CD4-positive, alpha-beta T cell treated with Interleukin-10 for 1 hour (primary cell): ENCODE data around the gene GYS2.
A peak's percentile ranks its signal among the peaks of the same experiment; 100 is the strongest.
"Not testable (repeated sequence)": the region's sequence is repeated elsewhere in the genome, so short reads cannot be mapped to it uniquely, and the experiment has no call there.

Source experiments
- DNase-seq: peaks from one replicate; pipeline ENCODE4 v3.0.0-alpha.2; 2020

The GYS2 gene

GRCh38 chr12:21604245-21605101 lies at the start of gene GYS2:
Gene GYS2 (minus strand): TSS chr12:21604847. CDS start chr12:21604592, 255 bp downstream.
- DNase-seq = no peak

- no peak for DNase-seq
These were observed 47.2 kb upstream of the GYS2 start for GRCh38 chr12:21651821-21652220.

DNA sequence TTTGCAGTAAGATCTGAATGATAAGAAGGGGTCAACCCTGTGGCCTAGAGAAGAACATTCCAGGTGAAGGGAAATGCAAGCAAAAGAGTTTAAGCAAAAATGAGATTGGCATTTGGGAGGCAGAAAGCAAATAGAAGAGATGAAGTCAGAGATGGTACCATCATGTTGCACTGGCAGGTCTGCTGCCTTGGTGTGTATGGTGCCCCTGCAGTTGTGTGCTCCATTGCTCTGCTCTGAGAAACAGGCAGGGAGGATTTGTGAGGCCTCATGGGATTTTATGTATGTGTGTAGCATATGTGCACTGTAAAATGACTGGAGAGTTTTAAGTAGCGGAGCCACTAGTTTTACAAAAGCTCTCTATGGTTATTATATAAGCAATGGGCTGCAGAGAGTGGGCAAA lies 46.4 kb upstream of the GYS2 start:
- no peak for DNase-seq

GRCh38 chr12:21649034-21649433 lies 44.4 kb upstream of the GYS2 start:
- DNase-seq = no peak

GRCh38 chr12:21648378-21648777 lies 43.7 kb upstream of the GYS2 start:
- DNase-seq = no peak

- no peak for DNase-seq
These were observed 42.5 kb upstream of the GYS2 start for GRCh38 chr12:21647179-21647578.

DNA sequence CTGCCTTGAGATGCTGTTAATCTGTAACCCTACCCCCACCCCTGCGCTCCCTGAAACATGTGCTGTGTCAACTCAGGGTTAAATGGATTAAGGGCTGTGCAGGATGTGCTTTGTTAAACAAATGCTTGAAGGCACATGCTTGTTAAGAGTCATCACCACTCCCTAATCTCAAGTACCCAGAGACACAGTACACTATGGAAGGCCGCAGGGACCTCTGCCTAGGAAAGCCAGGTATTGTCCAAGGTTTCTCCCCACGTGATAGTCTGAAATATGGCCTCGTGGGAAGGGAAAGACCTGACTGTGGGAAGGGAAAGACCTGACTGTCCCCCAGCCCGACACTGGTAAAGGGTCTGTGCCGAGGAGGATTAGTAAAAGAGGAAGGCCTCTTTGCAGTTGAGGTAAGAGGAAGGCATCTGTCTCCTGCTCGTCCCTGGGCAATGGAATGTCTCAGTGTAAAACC lies 40.4 kb upstream of the GYS2 start:
- not testable (repeated sequence) for DNase-seq

DNA sequence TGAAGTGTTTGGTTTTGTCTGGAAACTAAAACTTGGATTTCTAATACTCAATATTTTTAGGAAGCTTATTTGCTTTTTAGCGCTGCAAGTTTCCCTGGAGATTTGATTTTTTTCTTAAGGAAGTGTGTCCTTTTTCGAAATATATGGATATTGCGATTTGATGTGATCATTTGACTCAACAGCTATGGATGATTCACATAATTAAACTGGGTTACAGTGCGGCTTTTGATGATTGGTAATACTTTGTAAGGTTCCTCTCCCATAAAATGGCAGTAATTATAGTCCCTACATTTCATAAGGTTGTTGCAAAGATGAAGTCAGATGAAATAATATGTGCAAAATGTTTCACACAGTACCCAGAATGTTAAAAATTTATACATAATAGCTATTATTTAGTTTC lies 39.9 kb upstream of the GYS2 start:
- DNase-seq = no peak

DNA sequence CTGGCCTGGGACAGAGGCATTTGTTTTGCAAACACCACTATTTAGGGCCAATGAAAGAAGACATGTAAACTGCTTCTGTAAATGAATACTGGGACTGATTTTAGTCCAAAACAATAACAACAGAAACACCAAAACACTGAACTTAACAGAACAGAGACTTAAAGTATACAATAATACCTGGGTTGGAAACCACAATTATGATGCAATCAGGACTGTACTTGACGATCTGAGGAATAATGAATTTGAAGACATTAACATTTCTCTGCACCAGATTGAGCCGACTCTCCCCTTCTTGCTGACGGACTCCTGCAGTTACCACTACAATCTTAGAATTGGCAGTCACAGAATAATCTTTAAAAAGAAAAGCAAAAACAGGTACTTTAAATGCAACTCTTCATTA lies 39.1 kb upstream of the GYS2 start:
- DNase-seq = no peak

- DNase-seq = no peak
These were observed 38.2 kb upstream of the GYS2 start for GRCh38 chr12:21642707-21643389.

GRCh38 chr12:21638054-21638891 lies 33.6 kb upstream of the GYS2 start:
- no peak for DNase-seq

- no peak for DNase-seq
These were observed 29.6 kb upstream of the GYS2 start for GRCh38 chr12:21634245-21634644.

DNA sequence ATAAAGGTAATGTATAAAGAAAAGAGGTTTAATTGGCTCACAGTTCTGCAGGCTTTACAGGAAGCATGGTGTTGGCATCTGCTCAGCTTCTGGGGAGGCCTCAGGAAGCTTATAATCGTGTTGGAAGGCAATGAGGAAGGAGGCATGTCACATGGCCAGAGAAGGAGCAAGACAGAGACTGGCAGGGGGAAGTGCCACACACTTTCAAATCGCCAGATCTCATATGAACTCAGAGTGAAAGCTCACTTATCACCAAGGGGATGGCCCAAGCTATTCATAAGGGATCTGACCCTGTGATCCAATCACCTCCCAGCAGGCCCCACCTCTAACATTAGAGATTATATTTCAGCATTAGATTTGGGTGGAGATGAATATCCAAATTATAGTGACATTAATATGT lies 26.7 kb upstream of the GYS2 start:
- DNase-seq = no peak

DNA sequence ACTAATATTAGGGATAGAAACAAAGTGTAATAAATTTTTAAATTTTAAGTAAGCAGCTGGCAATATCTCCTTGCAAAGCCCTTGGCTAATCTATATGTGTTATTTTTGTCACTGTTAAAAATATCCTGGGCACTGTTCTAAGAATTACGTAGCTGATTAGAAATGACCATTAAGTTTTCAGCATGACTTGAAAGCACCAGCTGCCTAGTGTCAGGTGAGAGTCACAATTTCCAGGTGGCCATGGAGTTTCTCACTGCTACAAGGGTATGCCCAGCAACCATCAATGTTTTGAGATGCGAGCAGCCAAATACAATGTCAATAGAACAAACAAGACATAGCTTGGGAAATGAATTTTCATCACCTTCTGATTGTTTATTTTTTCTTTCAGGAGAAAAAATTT lies 23.3 kb upstream of the GYS2 start:
- no peak for DNase-seq

DNA sequence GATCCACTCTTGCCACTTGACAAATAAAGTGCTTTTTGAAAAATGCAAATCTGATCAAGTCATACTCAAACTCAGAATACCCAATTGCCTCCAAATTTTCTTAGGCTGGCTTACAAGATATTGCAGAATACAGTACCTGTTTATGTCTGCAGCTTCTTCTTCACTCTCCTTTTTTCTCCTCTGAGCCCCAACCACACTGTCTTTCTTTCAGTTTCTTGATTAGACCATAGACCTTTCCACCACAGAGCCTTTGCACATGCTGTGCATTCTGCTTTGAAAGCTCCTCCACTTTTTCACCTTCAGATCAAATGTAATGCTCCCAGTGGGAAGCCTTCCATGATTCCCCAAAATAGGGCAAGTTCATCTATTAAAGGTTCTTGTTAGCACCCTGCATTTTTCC lies 13.9 kb upstream of the GYS2 start:
- DNase-seq = no peak

DNA sequence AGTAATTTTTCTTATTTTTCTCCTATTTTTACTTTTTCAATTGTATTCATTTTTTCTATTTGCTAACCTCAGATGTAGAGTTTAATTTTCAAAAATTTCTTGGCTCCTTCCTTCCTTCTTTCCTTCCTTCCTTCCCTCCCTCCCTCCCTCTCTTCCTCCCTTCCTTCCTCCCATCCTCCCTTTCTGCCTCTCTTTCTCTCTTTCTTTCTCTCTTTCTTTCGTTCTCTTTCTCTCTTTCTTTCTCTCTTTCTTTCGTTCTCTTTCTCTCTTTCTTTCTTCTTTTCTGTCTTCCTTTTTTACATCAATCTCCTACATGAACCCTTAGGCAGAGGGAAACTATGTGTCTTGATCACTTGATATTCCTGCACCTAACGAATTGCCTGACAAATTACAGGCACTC lies 12.4 kb upstream of the GYS2 start:
- no peak for DNase-seq

GRCh38 chr12:21615431-21615830 lies 10.8 kb upstream of the GYS2 start:
- peak; percentile 35 for DNase-seq

- DNase-seq = peak; percentile 36
These were observed 9.9 kb upstream of the GYS2 start for GRCh38 chr12:21614506-21614905.

DNA sequence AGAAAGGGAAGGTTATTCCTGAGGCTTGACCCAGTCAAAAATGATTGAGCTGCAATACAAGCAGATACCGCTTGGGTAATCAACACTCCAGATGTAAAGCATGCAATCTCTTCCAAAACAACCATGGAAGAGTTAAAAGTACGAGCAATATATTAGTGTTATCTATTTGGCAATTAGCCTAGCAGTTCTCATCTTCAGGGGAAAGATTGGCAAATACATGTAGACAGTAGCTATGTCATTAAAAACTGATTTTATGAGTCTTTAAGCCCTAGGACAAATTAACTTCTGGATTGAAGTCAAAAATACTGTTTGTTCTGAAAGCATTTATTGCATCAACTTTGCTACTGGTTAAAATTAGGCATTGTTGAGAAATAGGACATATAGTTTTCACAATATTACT lies 9.3 kb upstream of the GYS2 start:
- DNase-seq = no peak

GRCh38 chr12:21608196-21608595 lies 3.5 kb upstream of the GYS2 start:
- no peak for DNase-seq

DNA sequence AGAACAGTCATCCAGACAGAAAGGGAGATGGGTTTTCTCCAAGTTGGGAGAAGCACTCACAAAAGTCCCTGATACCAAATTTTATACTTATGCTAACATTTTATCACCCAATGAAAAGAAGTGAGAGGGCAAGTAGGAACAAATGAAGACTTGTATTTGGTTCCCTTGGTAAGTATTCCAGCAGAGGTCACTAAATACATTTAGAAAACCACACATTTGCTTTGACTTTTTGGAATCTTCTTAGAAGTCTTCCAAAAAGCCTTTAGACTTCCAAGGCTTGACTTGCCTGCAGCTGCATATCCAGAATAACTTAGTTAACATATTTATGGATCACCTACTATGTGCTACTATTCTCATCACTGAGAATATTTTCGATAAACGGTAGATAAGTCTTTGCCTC lies 3.1 kb upstream of the GYS2 start:
- peak; percentile 44 for DNase-seq

DNA sequence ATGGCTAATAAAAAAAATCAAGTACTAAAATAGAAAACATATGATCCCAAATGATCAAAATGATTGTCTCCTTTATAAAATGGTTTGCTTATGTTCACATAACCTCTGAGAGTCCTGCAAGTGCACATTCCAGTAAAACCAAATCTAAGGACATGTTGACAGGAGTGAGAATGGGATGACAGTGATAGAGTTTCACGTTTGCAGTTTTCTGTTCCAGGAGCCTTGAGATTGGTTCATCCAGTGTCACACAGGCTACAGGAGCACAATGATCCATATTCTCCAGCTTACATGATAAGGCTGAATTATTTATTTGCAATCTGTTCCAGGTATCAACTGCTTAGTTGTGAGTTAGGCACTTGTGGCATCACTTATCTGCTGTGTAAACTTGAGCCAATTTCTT lies 1.5 kb upstream of the GYS2 start:
- no peak for DNase-seq

DNA sequence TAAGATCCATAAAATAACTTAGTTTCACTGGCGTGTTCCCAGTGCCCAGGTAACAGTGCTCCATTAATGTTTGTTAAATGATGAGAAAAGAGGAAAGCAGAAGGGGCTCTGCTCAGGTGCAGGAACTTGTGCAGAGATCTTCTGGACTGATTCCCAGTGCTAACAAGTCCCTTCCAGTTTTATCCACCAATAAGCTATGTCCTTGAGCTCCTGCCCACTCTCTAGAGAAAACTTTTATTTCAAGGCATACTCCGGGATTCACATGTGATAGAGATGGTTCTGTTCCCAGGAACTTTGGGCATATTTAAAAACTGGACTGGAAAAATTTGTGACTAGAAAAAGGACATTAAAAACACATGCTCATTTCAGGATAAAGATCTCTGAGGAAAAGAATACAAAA lies 1.9 kb downstream of the GYS2 start:
- no peak for DNase-seq

DNA sequence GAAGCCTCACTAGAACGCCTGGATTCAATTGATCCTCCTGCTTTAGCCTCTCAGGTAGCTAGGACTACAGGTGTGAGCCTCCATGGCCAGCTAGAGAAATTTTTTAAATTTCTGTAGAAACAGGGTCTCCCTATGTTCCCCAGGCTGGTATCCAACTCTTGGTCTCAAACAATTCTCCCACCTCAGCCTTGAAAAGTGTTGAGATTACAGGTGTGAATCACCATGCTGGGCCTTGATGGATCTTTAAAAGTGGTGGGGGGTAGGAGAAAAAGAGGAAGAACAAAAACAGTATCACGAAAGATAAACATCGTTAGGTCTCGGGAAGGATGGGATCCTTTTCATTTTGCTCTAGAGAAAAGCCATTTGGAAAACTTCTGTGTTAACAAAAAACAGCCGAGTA lies 4.5 kb downstream of the GYS2 start:
- DNase-seq = no peak
